Measurements from ENCODE around the gene ASPHD2. TPM values are rescaled to one million over a fixed set of nuclear protein-coding genes. Genes with fewer than 3 reads are reported as not detected.

The ASPHD2 gene
- total RNA-seq, 4 donors from 2014 or later = 0.38 to 2.4 (median 1.6) TPM

DNA sequence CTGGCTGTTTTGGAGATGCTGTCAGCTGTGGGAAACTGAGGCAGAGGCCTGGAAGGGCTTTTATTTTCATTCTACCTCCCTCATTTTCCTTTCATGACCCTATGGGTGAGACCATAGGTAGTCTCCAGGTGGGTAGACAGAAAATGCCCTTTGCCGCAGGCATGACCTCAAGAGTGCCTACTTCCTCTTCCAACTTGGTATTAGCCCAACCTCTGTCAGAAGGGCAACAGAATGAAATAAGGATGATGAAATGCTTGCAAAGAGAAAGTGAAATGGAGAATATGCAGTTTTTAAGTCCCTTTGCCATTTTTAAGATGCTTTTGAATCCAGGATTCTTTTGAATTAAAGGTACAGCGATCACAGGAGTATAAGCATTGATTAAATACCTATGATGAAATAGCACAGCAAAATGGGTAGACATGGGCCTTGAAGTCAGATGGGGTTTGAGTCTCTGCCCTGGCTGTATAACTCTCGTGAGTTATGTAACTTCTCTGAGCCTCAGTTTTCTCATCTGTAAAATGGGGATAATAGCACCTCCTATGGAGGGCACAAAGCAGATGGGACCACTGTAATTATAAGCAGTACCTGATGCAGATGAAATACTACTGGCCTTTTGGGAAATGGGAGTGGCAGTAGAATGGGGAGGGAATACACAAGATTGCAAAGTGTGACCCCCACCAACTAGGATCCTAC is 3.7 kb downstream of the ASPHD2 start:
- no peak overlapping the region for H3K27ac ChIP-seq
- intact Hi-C loops (cut with DNase I) = no loop called here
- H3K4me1 ChIP-seq = peaks cover 0 to 9% of the 10 kb centered on the region in 2 donors
- no peaks in the 10 kb centered on the region for H3K27me3 ChIP-seq
- 90 to 92% methylated on average over 3 of the region's 3 CpGs for WGBS, 2 donors
- DNase-seq = no peak
- TF ChIP-seq, protein P1, sequence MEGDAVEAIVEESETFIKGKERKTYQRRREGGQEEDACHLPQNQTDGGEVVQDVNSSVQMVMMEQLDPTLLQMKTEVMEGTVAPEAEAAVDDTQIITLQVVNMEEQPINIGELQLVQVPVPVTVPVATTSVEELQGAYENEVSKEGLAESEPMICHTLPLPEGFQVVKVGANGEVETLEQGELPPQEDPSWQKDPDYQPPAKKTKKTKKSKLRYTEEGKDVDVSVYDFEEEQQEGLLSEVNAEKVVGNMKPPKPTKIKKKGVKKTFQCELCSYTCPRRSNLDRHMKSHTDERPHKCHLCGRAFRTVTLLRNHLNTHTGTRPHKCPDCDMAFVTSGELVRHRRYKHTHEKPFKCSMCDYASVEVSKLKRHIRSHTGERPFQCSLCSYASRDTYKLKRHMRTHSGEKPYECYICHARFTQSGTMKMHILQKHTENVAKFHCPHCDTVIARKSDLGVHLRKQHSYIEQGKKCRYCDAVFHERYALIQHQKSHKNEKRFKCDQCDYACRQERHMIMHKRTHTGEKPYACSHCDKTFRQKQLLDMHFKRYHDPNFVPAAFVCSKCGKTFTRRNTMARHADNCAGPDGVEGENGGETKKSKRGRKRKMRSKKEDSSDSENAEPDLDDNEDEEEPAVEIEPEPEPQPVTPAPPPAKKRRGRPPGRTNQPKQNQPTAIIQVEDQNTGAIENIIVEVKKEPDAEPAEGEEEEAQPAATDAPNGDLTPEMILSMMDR (IDR thresholded peaks at IDR 0.05) = no peak
- H3K9me3 ChIP-seq = no peaks in the 10 kb centered on the region
- H3K4me3 ChIP-seq (replicated peaks in 1 of 3) = no peak overlapping the region
- H3K36me3 ChIP-seq = no peaks in the 10 kb centered on the region

DNA sequence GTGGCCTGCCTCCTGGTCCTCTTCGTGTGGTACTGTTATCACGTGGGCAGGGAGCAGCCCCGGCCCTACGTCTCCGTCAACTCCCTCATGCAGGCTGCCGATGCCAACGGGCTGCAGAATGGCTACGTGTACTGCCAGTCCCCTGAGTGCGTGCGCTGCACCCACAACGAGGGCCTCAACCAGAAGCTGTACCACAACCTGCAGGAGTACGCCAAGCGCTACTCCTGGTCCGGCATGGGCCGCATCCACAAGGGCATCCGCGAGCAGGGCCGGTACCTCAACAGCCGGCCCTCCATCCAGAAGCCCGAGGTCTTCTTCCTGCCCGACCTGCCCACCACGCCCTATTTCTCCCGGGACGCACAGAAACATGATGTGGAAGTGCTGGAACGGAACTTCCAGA is 4.7 kb downstream of the ASPHD2 start:
- Histone ChIP-seq H3K4me1 (peaks cover 0 to 5% of the 10 kb centered on the region in 2 donors), H3K27ac (no peak overlapping the region), H3K4me3 (replicated peaks in 1 of 3) (no peak overlapping the region), H3K36me3 (no peaks in the 10 kb centered on the region), H3K9me3 (no peaks in the 10 kb centered on the region), H3K27me3 (no peaks in the 10 kb centered on the region)
- TF ChIP-seq, protein P1 (IDR thresholded peaks at IDR 0.05) = no peak
- no peak for TF ChIP-seq POLR2A (IDR thresholded peaks at IDR 0.05)
- no peak for DNase-seq
- 93 to 94% methylated on average over 14 to 25 of the region's 25 CpGs for WGBS, 2 donors
- intact Hi-C loops (cut with DNase I) = no loop called here

DNA sequence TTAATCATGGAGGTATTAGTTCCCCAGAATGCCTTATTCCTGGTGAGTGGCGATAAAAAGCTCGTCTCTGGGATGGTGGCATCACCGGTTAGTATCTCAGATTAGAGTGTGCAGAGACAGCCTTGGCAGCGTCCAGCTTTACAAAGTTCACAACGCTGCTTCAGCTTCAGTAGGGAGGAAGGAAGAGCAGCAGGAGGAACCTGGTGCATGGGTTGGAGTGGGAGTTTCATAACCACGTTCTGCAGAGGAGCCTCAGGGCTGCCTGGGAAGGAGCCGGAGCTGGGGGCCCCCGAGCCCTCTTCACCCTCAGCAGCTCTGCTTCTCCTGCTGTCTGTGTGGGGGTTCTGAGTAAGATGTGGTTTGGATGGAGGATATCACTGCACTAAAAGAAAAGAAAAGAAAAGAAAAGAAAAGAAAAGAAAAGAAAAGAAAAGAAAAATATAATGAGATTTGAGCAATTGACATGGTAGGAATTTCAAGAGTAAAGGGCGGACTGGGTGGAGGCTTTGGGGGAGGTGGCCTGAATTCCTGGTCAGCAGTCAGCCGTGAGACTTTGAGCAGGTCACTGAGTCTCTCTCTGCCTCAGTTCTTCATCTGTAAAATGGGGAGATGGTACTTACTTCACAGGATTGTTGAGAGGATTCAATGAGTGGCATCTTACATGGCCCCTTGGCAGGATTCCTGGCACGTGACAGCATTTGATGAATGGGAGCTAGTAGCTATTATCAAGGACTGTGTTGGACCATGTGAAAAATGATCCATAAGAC is 6.5 kb downstream of the ASPHD2 start:
- no peak for TF ChIP-seq POLR2A (IDR thresholded peaks at IDR 0.05)
- TF ChIP-seq, protein P1 (IDR thresholded peaks at IDR 0.05) = no peak
- DNase-seq = no peak
- no peaks in the 10 kb centered on the region for H3K9me3 ChIP-seq
- no peaks in the 10 kb centered on the region for H3K36me3 ChIP-seq
- no peak overlapping the region for H3K27ac ChIP-seq
- WGBS, 2 donors = 65% methylated on average over 11 of the region's 11 CpGs
- intact Hi-C loops (cut with DNase I) = no loop called here
- no peak overlapping the region for H3K4me3 ChIP-seq (replicated peaks in 1 of 3)
- H3K4me1 ChIP-seq = no peaks in the 10 kb centered on the region
- H3K27me3 ChIP-seq = no peaks in the 10 kb centered on the region

DNA sequence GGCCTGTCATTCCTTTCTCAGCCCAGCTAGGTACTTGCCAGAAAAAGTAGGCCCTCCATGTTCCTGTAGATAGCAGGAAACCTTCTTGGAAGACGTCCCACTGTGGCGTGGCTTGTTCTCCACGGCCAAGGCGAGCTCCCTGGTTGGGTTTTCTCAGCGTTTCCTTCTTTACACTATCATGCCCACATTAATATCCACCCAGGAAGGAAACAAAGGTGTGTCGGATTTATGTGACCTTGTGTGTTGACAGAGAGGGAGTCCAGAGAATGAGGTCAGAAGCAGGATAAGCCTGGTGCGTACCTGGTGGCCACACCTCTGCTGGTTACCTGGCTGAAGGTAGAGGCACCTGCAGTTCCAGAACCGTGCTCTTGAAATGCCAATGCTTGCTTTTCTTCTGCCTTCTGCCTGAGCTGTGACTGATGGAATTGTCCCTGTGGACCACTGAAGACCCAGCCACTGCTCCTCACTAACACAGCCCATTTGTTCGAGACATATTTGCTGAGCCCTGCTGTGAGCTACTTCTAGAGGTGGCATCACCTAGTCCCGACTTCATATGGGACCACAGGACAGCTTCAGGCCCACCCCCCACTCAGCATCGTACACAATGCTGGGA is 7.9 kb downstream of the ASPHD2 start:
- H3K36me3 ChIP-seq = no peaks in the 10 kb centered on the region
- no peak for TF ChIP-seq POLR2A (IDR thresholded peaks at IDR 0.05)
- TF ChIP-seq, protein P1 (IDR thresholded peaks at IDR 0.05) = no peak
- no peak overlapping the region for H3K4me3 ChIP-seq (replicated peaks in 1 of 3)
- no peaks in the 10 kb centered on the region for H3K9me3 ChIP-seq
- H3K27me3 ChIP-seq = no peaks in the 10 kb centered on the region
- intact Hi-C loops (cut with DNase I) = no loop called here
- no peak overlapping the region for H3K27ac ChIP-seq
- H3K4me1 ChIP-seq = no peaks in the 10 kb centered on the region
- 84 to 86% methylated on average over 11 of the region's 11 CpGs for WGBS, 2 donors
- no peak for DNase-seq
